H1 (cell line): ENCODE data around the gene TLE2. TPM values are rescaled to one million over a fixed set of nuclear protein-coding genes. Genes with fewer than 3 reads are reported as not detected.

ENCODE experiments used
- CTCF ChIA-PET: fragments of 300-600 bp; sonication (Branson Sonifier 250); formaldehyde crosslinking; loops from one replicate; lab custom pipeline; 2021; ENCODE audit not compliant: partially characterized antibody; lab: Charles Lee
- POLR2A ChIA-PET: fragments of 300-600 bp; sonication (Branson Sonifier 250); formaldehyde crosslinking; loops from one replicate; lab custom pipeline; 2021; ENCODE audit warnings: inconsistent platforms; ENCODE audit not compliant: partially characterized antibody; lab: Charles Lee
- DNase-seq, 2 experiments: peaks; one replicate each; pipeline versions ENCODE4 v3.0.0 to v3.0.0-alpha.2; 2010 to 2022; ENCODE audit warnings: low spot score in 2 of 2, low read depth in 1 of 2, mixed read lengths in 1 of 2
- FAIRE-seq: peaks from 2 replicates; lab custom pipeline; 2011; peaks lifted over from hg19 to GRCh38; lab: Jason Lieb, UNC
- H2AFZ ChIP-seq: 2 replicates; pipeline ENCODE4 v1.8.1; 2012; ENCODE audit warnings: low read length, inconsistent platforms
- H2AK5ac ChIP-seq: 2 replicates; pipeline ENCODE4 v1.6.1; 2013; ENCODE audit warnings: low read depth, low read length
- H2BK120ac ChIP-seq: replicated peaks from 2 replicates; pipeline ENCODE3; 2013; ENCODE audit warnings: low read depth, low read length, inconsistent platforms
- H2BK12ac ChIP-seq: 2 replicates; pipeline ENCODE4 v1.6.1; 2013; ENCODE audit warnings: low read depth, low read length
- H2BK15ac ChIP-seq: 2 replicates; pipeline ENCODE4 v1.6.1; 2013; ENCODE audit warnings: low read length
- H2BK20ac ChIP-seq: 2 replicates; pipeline ENCODE4 v1.6.1; 2013; ENCODE audit warnings: low read length
- H2BK5ac ChIP-seq: 2 replicates; pipeline ENCODE4 v1.6.1; 2013; ENCODE audit warnings: low read depth, low read length
- H3K14ac ChIP-seq: 2 replicates; pipeline ENCODE4 v1.6.1; 2013; ENCODE audit warnings: inconsistent platforms; ENCODE audit not compliant: insufficient read length
- H3K18ac ChIP-seq: 2 replicates; pipeline ENCODE4 v1.6.1; 2013; ENCODE audit warnings: low read length; ENCODE audit errors: extremely low read depth
- H3K23ac ChIP-seq: 2 replicates; pipeline ENCODE4 v1.6.1; 2013; ENCODE audit warnings: inconsistent platforms; ENCODE audit not compliant: insufficient read length
- H3K23me2 ChIP-seq: 2 replicates; pipeline ENCODE4 v1.6.1; 2013; ENCODE audit warnings: low read depth, low read length
- H3K27ac ChIP-seq: 2 replicates; pipeline ENCODE4 v1.6.1; 2011; ENCODE audit warnings: low read depth, low read length, inconsistent platforms
- H3K27me3 ChIP-seq, 4 experiments: replicated peaks in 1 of 4; 1 replicate in 1 of 4; 2 replicates in 3 of 4; pipeline versions ENCODE4 v1.6.1 to v1.8.1; 2011 to 2013; ENCODE audit warnings: low read length in 3 of 4, mild to moderate bottlenecking in 3 of 4, inconsistent platforms in 2 of 4, mixed read lengths in 2 of 4, moderate library complexity in 1 of 4; ENCODE audit not compliant: control insufficient read depth in 3 of 4, insufficient read depth in 3 of 4; ENCODE audit errors: extremely low read depth in 1 of 4
- H3K36me3 ChIP-seq, 4 experiments: 2 replicates each; pipeline versions ENCODE4 v1.6.1 to v1.8.1; 2011 to 2013; ENCODE audit warnings: mild to moderate bottlenecking in 4 of 4, low read length in 3 of 4, moderate library complexity in 2 of 4, control low read depth in 1 of 4, inconsistent platforms in 1 of 4; ENCODE audit not compliant: insufficient read depth in 4 of 4, control insufficient read depth in 2 of 4
- H3K4ac ChIP-seq: replicated peaks from 2 replicates; pipeline ENCODE3; 2013; ENCODE audit warnings: low read length, low read depth, mixed read lengths, inconsistent platforms; ENCODE audit not compliant: insufficient read length
- H3K4me1 ChIP-seq, 4 experiments: replicated peaks in 1 of 4; 1 replicate in 1 of 4; 2 replicates in 3 of 4; pipeline versions ENCODE4 v1.6.1 to v1.8.1; 2011 to 2013; ENCODE audit warnings: low read length in 3 of 4, inconsistent platforms in 2 of 4, mixed read lengths in 1 of 4; ENCODE audit not compliant: insufficient read depth in 4 of 4, control insufficient read depth in 3 of 4
- H3K4me2 ChIP-seq, 2 experiments: 2 replicates each; pipeline versions ENCODE4 v1.6.1 to v1.8.1; 2011 to 2013; ENCODE audit warnings: low read depth in 2 of 2, low read length in 2 of 2, control low read depth in 1 of 2, inconsistent platforms in 1 of 2, mild to moderate bottlenecking in 1 of 2; ENCODE audit not compliant: insufficient read depth in 1 of 2
- H3K4me3 ChIP-seq, 4 experiments: fragments of 200-600, 300-600 bp in 1 of 4; sonication (generic), shearing (Covaris generic), sonication (Bioruptor Twin) in 1 of 4; 2 replicates each; pipeline versions ENCODE4 v1.5.1 to v1.8.1; 2011 to 2016; ENCODE audit warnings: low read length in 4 of 4, low read depth in 3 of 4, control low read depth in 2 of 4, inconsistent platforms in 2 of 4, mild to moderate bottlenecking in 2 of 4, mixed read lengths in 1 of 4, moderate library complexity in 1 of 4; ENCODE audit not compliant: insufficient read depth in 2 of 4; ENCODE audit errors: extremely low read depth in 1 of 4
- H3K56ac ChIP-seq: replicated peaks from 2 replicates; pipeline ENCODE3; 2013; ENCODE audit warnings: low read depth, mild to moderate bottlenecking, mixed read lengths, low read length, inconsistent platforms; ENCODE audit not compliant: insufficient read length
- H3K79me1 ChIP-seq: 2 replicates; pipeline ENCODE4 v1.6.1; 2013; ENCODE audit warnings: low read depth, low read length, control low read depth
- H3K79me2 ChIP-seq, 2 experiments: 2 replicates each; pipeline versions ENCODE4 v1.6.1 to v1.8.1; 2012 to 2013; ENCODE audit warnings: low read length in 2 of 2, mild to moderate bottlenecking in 2 of 2, inconsistent platforms in 1 of 2; ENCODE audit not compliant: insufficient read depth in 2 of 2, control insufficient read depth in 1 of 2
- H3K9ac ChIP-seq, 4 experiments: replicated peaks in 1 of 4; 1 replicate in 1 of 4; 2 replicates in 3 of 4; pipeline versions ENCODE4 v1.6.1 to v1.8.1; 2011 to 2013; ENCODE audit warnings: low read depth in 3 of 4, low read length in 3 of 4, control low read depth in 2 of 4, mild to moderate bottlenecking in 2 of 4, moderate library complexity in 2 of 4, inconsistent platforms in 1 of 4; ENCODE audit errors: extremely low read depth in 1 of 4
- H3K9me3 ChIP-seq, 2 experiments: 2 replicates each; pipeline versions ENCODE4 v1.6.1 to v1.8.1; 2012 to 2013; ENCODE audit warnings: mild to moderate bottlenecking in 2 of 2, moderate library complexity in 2 of 2, control low read depth in 1 of 2, inconsistent platforms in 1 of 2, low read depth in 1 of 2, low read length in 1 of 2, mixed read lengths in 1 of 2; ENCODE audit not compliant: insufficient read depth in 2 of 2
- H4K20me1 ChIP-seq, 2 experiments: replicated peaks in 1 of 2; 2 replicates each; pipeline versions ENCODE3 to v1.8.1; 2011 to 2013; ENCODE audit warnings: inconsistent platforms in 2 of 2, low read length in 2 of 2, mild to moderate bottlenecking in 1 of 2; ENCODE audit not compliant: insufficient read depth in 2 of 2, control insufficient read depth in 1 of 2
- H4K5ac ChIP-seq: 2 replicates; pipeline ENCODE4 v1.6.1; 2013; ENCODE audit warnings: low read length, low read depth, mixed read lengths, inconsistent platforms; ENCODE audit not compliant: insufficient read length
- H4K8ac ChIP-seq: 2 replicates; pipeline ENCODE4 v1.8.0; 2013; ENCODE audit warnings: mild to moderate bottlenecking, moderate library complexity, low read length, inconsistent platforms; ENCODE audit not compliant: insufficient read depth; ENCODE audit errors: extremely low read depth
- H4K91ac ChIP-seq: replicated peaks from 2 replicates; pipeline ENCODE3; 2013; ENCODE audit warnings: low read length, mixed read lengths, inconsistent platforms; ENCODE audit not compliant: insufficient read length
- ATF3 ChIP-seq: IDR thresholded peaks from 2 replicates; pipeline ENCODE4 v1.6.1; 2011; ENCODE audit warnings: low read depth, mild to moderate bottlenecking, low read length; ENCODE audit not compliant: insufficient read depth
- CBX5 ChIP-seq: fragments of 300-800, 300-1000 bp; sonication (generic); IDR thresholded peaks from 2 replicates; pipeline ENCODE4 v1.7.1; 2016; ENCODE audit warnings: antibody characterized with exemption, low read length, low read depth
- CHD2 ChIP-seq: IDR thresholded peaks from 2 replicates; pipeline ENCODE4 v1.6.1; 2012; ENCODE audit warnings: low read length, improper control_type of control experiment
- KDM1A ChIP-seq: fragments of 200-600, 300-600 bp; sonication (generic); IDR thresholded peaks from 2 replicates; pipeline ENCODE4 v1.7.1; 2016; ENCODE audit warnings: mild to moderate bottlenecking, low read length, borderline replicate concordance
- NANOG ChIP-seq: IDR thresholded peaks from 2 replicates; pipeline ENCODE4 v1.6.1; 2011; ENCODE audit warnings: low read length, low read depth, mild to moderate bottlenecking, inconsistent platforms; ENCODE audit not compliant: insufficient read depth, poor library complexity, severe bottlenecking
- SIX5 ChIP-seq: IDR thresholded peaks from 2 replicates; pipeline ENCODE4 v1.6.1; 2011; ENCODE audit warnings: mild to moderate bottlenecking, low read depth, low read length
- SP1 ChIP-seq: IDR thresholded peaks from 2 replicates; pipeline ENCODE4 v1.6.1; 2011; ENCODE audit warnings: low read depth, low read length
- TEAD4 ChIP-seq: IDR thresholded peaks from 2 replicates; pipeline ENCODE4 v1.6.1; 2012; ENCODE audit warnings: low read depth, low read length, inconsistent platforms, mixed read lengths
- WGBS, 2 experiments: shearing (Covaris generic) in 1 of 2; methylation state at CpG; one replicate each; pipeline versions ENCODE4 v1.1.6 to v1.1.7; 2013 to 2015; ENCODE audit warnings: low lambda C conversion rate in 2 of 2, mixed read lengths in 2 of 2, inconsistent platforms in 1 of 2, low coverage in 1 of 2, missing lambda C conversion rate in 1 of 2; ENCODE audit not compliant: insufficient replicate concordance in 2 of 2, insufficient coverage in 1 of 2, insufficient read length in 1 of 2; ENCODE audit errors: extremely low coverage in 1 of 2, missing lambda C conversion rate in 1 of 2; 5-methylcytosine and 5-hydroxymethylcytosine counted together
- polyA plus RNA-seq, 7 experiments: library from polyadenylated mRNA; depleted of rRNA in 3 of 7; stranded (reverse) in 5 of 7; unstranded in 2 of 7; fragments of >200 nt in 5 of 7; fragments of 200-250 nt in 2 of 7; gene quantifications; 1 replicate in 5 of 7; 2 replicates in 1 of 7; 4 replicates in 1 of 7; pipeline versions ENCODE4 v1.2.1 to v1.2.3, GENCODE V29; 2011 to 2013; ENCODE audit warnings: missing spikeins in 2 of 7, mixed read lengths in 2 of 7
- total RNA-seq: library from RNA; stranded (reverse); fragmentation: NEBNext Ultra II Directional; extraction: Animal tissue kit (Norgen Biotek cat#: 25700); gene quantifications from 2 replicates; pipeline ENCODE4 v1.2.1, GENCODE V29; 2021

Gene TLE2
- total and polyA plus RNA-seq, 2 of the 8 experiments (the other 6 are each of a cell fraction or from before 2014, with no cell fraction given): 8.0 to 11.5 TPM

GRCh38 chr19:3056417-3057088 lies 27.5 kb upstream of the TLE2 start:
- DNase-seq: peak in 1 of 2 experiments; percentile 61

More at GRCh38 chr19:3056417-3057088, 27.5 kb upstream of the TLE2 start:
- no peak overlapping the region; the same call in 1 of the 2 replicates for H3K27ac ChIP-seq
- no peak overlapping the region for H2BK5ac ChIP-seq
- TF ChIP-seq ATF3 (no peak), TEAD4 (peak; percentile 89), CHD2 (0 out of 2 replicates have a peak, but pooled peaks have one; percentile 41), CBX5 (no peak), NANOG (no peak), SIX5 (no peak), SP1 (0 out of 2 replicates have a peak, but pooled peaks have one; percentile 11), KDM1A (peak; percentile 67; the same call in 1 of the 2 replicates)
- H3K56ac ChIP-seq: no peak overlapping the region
- H3K4me2 ChIP-seq: peak overlapping the region; percentile 52 to 57
- no peak overlapping the region for H2BK120ac ChIP-seq
- no peaks in the 10 kb centered on the region for H3K9me3 ChIP-seq
- no peak overlapping the region for H3K9ac ChIP-seq
- H3K18ac ChIP-seq: peak overlapping the region; percentile 83
- no peak overlapping the region for H2BK20ac ChIP-seq
- CTCF ChIA-PET: interaction anchor here (0.5 to 4.7 kb wide), 6 partner anchors 10 to 193 kb away, joined by 3 to 36 read pairs (median 7); no protein-coding TSS in a partner anchor
- H3K4me1 ChIP-seq: peaks cover 3 to 36% (median 27%) of the 10 kb centered on the region in 4 experiments
- H3K14ac ChIP-seq: no peak overlapping the region
- H4K5ac ChIP-seq: no peak overlapping the region
- peaks cover 2% of the 10 kb centered on the region; the same call in 1 of the 2 replicates for H3K79me1 ChIP-seq
- H4K91ac ChIP-seq: no peak overlapping the region
- POLR2A ChIA-PET: interaction anchor here (0.7 to 2.7 kb wide), 6 partner anchors 10 to 579 kb away, joined by 3 to 10 read pairs (median 4); no protein-coding TSS in a partner anchor
- no peaks in the 10 kb centered on the region; the same call in 1 of the 2 replicates for H3K23me2 ChIP-seq
- no peak for FAIRE-seq
- H2BK12ac ChIP-seq: peak overlapping the region; percentile 50; the same call in 1 of the 2 replicates
- H2AFZ ChIP-seq: no peak overlapping the region
- H2AK5ac ChIP-seq: no peak overlapping the region; the same call in 1 of the 2 replicates
- H3K36me3 ChIP-seq: peaks cover 0 to 33% (median 7%) of the 10 kb centered on the region in 4 experiments; a peak in 5 of 8 replicates
- peak overlapping the region in 1 of 4 experiments; percentile 38; a peak in 3 of 8 replicates for H3K4me3 ChIP-seq
- H3K79me2 ChIP-seq: peaks cover 0 to 4% of the 10 kb centered on the region in 2 experiments; a peak in 1 of 4 replicates
- H3K27me3 ChIP-seq: no peaks in the 10 kb centered on the region; a peak in 1 of 7 replicates
- H4K8ac ChIP-seq: no peak overlapping the region
- H3K23ac ChIP-seq: no peak overlapping the region
- peaks cover 5 to 18% of the 10 kb centered on the region in 2 experiments for H4K20me1 ChIP-seq
- WGBS, 2 experiments: 15% methylated on average over 8 of the region's 10 CpGs; no CpG with 5 or more reads in 1 of the 2 experiments
- no peak overlapping the region for H3K4ac ChIP-seq
- no peak overlapping the region for H2BK15ac ChIP-seq
